GM19395 (cell line): ENCODE data around the gene CYP4F3.
"Not testable (repeated sequence)": the region's sequence is repeated elsewhere in the genome, so short reads cannot be mapped to it uniquely, and the experiment has no call there.

Experiments used
- ATAC-seq: cut with Tn5 transposase; IDR thresholded peaks from one replicate; pipeline ENCODE4 v1.9.1; 2021; ENCODE audit warnings: mild to moderate bottlenecking, moderate library complexity; ENCODE audit not compliant: unreplicated experiment

The CYP4F3 gene

DNA sequence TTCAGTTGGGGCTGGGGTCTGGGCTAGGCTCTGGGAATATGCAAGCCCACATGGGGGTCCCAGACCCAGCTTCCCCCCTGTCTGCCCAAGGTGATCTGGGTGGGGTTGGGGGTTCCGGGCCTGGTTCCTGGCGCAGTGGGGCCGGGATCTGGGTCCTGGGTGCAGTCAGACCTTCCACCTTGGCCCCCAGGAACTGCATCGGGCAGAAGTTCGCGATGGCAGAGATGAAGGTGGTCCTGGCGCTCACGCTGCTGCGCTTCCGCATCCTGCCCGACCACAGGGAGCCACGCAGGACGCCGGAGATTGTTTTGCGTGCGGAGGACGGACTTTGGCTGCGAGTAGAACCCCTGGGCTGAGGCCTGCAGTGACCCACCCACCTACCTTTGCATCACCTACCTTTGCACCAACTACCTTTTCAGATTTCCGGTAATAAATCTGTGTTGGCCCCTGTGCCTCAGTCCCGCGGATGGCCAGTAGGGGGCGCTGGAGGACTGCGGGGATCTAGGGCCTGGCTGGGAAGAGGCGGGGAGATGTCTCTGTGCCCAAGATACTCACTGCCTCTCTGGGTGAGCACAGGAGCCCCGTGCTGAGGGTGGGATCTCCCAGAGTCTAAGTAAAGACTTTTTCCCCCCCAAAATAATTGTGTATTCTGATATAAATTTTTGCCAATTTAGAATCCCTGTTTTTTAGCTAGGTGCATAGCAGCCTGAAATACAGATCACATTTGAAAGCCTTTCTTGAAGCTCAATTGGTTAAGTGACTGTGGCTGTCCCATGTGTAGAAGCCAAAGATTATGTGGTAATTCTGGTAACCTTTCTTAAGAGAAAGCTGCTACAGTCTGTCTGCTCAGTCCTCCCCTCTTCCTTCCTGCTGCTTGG lies 11.5 kb upstream of the CYP4F3 start:
- ATAC-seq, result no peak

DNA sequence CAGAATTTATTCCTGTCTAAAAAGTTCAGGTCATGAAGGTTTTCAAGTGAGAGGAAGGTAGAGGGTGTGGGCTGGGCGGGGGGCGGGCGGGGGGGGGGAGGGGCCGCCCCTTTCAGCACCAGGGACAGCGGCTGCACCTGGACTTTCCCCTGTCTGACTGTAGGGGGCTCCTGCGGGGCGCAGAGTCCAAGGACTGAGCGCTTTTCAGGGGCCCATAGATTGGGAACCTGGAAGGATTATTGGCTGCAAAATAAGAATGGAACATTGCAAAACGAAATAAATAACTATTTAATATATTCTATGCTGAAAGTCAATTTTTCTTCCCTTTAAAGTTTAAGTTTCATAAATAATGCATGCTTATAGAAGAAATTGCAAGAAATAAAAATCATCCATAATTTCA lies 8.9 kb upstream of the CYP4F3 start:
- no peak for ATAC-seq

DNA sequence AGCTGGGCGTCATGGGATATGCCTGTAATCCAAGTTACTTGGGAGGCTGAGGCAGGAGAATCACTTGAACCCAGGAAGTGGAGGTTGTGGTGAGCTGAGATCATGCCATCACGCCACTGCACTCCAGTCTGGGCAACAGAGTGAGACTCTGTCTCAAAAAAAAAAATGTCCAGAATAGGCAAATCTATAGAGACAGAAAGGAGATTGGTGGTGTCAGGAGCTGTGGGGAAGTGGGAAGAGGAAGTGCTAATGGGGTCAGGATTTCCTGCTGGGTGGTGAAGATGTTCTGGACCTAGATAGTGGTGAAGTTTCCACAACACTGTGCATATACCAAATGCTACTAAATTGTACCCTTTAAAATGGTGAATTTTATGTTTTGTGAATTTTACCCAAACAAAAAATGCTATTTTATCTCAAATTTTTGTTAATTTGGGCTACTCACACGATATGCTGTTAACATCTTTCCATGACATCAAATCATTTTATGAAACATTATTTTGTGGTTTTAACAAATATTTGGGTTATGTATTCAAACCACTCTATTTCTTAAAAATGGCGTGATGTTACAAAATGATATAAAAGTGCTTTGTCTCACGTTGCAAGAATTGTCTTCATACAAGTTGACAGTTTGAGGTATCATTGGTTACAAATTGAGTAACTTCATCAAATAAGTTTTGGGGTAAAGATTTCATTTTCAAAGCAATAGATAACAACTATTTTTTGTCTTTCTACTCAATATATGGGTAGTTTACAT lies 7.4 kb upstream of the CYP4F3 start:
- no peak for ATAC-seq

DNA sequence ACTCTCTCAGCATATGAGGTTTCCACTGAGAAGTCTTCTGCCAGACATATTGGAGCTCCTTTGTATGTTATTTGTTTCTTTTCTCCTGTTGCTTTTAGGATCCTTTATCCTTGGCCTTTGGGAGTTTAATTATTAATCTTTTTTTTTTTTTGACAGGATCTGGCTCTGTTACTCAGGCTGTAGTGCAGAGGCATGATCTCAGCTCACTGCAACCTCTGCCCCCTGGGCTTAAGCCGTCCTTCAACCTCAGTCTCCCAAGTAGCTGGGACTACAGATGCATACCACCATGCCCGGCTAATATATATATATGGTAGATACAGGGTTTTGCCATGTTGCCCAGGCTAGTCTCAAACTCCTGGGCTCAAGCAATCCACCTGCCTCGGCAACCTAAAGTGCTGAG lies 6.6 kb upstream of the CYP4F3 start:
- no peak for ATAC-seq

DNA sequence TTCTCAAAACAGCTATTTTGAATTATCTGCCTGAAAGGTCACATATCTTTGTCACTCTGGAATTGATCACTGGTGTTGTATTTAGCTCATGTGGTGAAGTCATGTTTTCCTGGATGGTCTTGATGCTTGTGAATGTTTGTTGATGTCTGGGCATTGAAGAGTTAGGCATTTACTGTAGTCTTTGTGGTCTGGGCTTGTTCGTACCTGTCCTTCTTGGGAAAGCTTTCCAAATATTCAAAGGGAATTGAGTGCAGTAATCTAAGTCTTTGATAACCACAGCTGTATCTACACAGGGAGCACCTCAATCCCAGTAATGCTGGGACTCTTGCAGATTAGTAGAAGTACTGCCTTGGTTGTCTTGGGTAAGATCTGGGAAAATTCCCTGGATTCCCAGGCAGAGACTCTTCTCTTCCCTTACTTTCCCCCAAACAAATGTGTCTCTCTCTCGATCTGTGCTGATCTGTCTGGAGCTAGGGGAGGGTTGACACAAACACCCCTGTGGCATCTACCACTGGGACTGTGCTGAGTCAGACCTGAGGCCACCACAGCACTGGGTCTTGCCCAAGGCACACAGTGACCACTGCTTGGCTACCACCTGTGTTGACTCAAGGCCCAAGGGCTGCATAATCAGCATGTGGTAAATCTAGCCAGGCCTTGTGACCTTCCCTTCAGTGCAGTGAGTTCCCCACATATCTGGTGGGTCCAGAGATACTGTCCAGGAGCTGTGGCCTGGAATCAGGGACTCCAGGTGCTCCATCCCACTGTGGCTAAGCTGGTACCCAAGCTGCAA lies 5.5 kb upstream of the CYP4F3 start:
- ATAC-seq, result no peak

DNA sequence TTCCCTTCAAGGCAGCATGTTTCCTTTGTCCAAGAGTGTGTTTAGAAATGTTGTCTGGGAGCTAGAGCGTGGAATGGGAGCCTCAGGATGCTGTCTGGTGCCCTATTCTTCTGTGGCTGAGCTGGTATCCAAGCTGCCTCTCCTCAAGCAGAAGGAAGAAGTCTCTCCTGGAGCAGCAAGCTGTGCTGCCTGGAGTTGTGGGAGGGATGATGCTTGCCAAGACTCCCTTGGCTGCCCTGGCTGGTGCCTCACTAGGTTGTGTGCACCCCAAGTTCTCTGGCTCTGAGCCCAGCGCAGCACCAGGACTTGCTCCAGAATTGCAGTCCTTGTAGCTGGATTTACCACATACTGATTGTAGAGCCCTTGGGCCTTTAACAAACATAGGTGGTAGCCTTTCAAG lies 4.7 kb upstream of the CYP4F3 start:
- ATAC-seq, result no peak

DNA sequence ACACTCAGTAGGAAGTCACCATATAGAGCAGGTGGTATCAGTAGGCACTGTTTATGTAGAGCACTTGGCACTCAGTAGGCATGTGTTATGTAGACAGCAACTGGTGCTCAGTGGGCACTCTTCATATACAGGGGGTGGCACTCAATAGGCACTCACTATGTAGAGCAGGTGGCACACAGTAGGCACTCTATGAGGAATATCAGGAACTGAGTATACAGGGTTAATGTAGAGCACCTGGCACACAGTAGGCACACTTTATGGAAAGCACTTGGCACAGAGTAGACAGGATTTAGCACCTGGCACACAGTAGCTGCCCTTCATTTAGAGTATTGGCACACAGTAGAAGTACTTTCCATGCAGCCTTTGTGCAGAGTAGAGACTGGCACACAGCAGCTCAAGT lies 1.1 kb upstream of the CYP4F3 start:
- ATAC-seq, result no peak

DNA sequence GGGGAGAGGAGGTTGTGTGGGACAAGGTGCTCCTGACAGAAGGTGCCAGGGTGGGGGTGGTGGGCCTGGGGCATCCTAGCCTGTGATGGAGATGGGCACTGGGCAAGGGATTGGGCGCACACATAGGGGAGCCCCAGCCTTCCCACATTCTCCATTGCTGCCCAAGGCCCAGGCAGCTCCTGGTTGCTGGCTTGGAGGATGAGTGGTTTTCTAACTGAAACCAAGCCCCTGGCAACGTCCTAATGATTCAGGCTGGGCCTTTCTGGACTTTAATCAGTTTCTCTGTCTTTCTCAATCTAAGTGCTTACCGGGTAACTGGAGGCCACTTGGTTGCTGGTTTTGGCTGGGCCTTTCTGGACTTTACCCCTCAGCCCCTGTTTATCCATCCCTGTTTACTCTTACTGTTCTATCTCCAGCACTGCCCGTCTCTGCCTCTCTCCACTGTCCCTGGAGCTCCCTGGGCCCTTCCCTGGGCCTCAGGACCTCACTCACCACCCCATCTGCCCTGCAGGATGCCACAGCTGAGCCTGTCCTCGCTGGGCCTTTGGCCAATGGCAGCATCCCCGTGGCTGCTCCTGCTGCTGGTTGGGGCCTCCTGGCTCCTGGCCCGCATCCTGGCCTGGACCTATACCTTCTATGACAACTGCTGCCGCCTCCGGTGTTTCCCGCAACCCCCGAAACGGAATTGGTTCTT lies 354 bp downstream of the CYP4F3 start:
- no peak for ATAC-seq

DNA sequence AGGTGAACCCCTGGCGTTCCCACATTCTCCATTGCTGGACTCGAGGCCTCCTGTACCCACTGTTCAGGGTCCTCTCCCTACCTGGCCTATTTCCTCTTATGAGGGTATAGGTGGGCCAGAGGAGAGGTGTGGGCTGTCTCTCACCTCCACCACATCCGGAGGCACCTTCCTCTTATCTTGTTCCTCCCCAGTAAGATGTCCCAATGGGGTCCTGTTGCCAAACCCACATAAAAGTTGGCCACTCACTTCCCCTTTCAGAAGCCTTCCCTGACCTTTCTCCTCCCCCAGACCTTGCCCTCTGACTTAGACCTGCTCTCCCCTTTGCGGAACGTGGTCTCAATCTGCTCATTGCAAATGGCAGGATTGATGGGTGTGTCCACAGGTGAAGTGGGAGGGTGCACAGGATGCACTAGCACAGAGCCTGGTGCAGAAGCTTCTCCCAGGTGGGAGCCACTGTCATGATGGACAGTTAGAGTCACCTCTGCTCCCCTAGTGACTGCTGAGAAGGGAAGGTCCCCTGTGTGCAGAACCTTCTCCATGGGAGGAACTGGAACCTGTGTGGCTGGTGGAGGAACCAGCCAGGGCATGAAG lies 1.3 kb downstream of the CYP4F3 start:
- ATAC-seq, result no peak

DNA sequence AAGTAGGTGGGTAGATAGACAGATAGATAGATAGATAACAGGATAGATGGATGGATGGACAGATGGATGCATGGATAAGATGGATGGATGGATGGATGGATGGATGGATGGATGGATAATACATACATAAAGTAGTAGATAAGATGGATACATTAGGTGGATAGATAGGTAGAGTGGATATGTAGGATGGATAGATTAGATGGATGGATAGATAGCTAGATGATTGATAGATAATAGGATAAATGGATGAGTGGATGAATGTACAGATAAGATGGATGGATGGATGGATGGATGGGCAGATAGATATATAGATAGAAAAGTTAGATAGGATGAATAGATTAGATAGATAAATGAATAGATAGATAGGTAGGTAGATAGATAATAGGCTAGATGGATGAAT lies 2.1 kb downstream of the CYP4F3 start:
- ATAC-seq, result no peak

DNA sequence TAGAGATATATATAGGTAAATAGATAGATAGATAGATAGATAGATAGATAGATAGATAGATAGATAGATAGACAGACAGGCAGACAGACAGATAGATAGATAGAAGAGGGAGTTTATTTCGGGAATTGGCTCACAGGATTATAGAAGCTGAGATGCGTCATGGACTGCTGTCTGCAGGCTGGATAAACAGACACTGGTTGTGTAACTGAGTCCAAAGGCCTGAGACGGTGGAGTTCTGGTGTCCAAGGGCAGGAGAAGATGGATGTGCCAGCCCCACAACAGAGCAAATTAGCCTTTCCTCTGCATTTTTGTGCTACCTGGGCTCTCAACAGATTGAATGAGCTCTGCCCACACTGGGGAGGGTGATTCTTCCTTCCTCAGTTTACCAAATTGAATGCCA lies 2.7 kb downstream of the CYP4F3 start:
- ATAC-seq, result no peak

DNA sequence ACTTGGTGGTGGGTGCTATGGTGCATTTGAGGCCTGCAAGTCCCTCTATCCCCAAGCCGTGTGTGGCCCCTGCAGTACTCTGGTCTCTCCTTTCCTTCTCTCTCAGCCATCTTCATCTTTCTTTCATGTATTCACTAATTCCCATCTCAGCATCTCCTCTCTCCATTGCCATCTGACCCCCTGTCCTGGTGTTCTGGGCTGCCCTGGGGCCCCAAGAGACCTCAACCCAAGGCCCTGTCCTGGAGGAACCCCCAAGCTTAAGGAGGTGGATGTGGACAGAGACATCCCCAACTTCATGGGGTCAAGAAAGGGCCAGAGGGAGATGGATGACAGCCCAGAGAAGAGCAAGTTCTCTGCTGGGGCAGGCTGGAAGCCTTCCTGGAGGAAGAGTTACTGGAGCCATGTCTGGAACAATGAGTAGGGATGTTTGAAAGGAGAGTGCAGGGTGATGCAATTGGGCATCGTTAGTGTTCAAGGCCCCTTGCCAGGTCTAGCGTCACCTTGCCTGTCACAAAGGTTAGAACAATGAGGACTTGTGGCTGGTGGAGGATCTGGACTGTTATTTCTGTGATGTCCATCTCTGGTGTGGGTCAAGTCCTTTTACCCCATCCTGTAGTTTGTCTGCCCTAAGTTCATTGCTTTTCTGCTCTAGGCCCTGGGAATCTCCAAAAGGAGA lies 3.5 kb downstream of the CYP4F3 start:
- no peak for ATAC-seq

DNA sequence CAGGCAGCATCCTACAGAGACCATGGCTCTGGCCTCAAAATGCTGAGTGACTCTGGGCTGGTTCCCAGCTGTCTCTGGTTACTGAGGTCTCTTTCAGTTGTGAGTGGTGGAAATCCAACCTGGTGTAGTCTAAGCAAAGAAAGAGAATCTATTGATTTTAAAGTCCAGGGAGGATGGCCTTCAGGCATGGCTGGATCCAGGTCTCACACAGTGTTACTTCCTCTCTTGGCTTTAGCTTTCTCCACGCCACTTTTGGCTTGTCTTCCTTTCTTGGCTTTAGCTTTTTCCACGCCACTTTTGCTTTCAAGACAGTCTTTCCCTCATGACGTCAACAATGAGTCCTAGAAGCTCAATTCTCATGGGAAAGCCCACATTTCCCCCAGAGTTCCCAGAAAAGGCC lies 4.1 kb downstream of the CYP4F3 start:
- no peak for ATAC-seq

DNA sequence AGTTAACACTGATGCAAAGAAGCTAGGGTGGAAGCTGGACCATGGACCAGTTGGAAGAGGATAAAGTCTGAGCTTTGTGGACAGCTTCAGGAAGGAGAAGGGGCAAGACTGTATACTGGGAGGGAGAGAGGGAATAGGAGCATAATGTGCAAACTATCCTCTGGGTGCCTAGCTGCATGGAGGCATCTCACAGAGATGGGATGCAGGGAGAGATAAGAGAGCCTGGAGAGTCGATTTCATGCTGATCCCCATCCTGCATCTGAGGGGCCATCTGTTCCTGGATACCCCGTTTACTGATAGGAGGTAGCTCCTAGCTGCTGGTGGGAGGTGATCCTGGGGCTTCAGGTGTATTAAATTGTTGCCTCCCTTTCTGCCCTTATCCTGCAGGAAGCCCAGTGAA lies 8.8 kb downstream of the CYP4F3 start:
- no peak for ATAC-seq

DNA sequence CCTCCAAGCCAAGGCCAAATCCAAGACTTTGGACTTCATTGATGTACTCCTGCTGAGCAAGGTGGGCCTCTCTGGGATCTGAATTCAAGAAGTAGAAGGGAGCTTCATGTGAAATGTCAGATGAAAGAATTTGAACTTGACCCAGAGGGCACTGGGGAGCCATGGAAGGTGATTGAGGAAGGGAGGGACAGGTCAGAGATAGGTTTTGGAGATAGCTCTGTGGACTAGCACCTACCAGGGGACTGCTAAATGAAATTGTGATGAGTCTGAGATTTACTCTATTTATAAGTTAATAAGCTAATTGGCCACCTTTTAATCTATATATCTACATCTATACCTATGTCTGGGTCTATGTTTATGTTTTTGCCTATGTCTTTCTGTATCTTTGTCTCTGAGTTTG lies 9.4 kb downstream of the CYP4F3 start:
- ATAC-seq, result not testable (repeated sequence)

DNA sequence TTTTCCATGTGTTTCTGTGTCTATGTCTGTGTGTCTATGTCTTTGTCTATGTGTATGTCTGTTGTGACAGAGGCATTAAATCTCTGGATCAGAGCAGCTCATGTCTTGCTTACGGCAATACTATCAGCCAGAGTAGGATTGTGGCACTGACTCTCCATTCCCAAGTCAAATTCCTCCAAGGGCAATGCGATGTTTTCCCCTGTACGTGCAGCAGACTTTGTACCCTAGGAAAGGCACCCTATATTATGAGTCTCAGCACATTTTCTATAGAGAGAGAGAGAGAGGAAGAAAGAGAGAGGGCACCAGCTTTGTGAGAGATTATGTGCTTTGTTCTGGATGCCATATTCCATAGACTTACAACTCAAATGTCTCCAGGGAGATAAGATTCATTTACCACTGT lies 11.1 kb downstream of the CYP4F3 start:
- no peak for ATAC-seq

DNA sequence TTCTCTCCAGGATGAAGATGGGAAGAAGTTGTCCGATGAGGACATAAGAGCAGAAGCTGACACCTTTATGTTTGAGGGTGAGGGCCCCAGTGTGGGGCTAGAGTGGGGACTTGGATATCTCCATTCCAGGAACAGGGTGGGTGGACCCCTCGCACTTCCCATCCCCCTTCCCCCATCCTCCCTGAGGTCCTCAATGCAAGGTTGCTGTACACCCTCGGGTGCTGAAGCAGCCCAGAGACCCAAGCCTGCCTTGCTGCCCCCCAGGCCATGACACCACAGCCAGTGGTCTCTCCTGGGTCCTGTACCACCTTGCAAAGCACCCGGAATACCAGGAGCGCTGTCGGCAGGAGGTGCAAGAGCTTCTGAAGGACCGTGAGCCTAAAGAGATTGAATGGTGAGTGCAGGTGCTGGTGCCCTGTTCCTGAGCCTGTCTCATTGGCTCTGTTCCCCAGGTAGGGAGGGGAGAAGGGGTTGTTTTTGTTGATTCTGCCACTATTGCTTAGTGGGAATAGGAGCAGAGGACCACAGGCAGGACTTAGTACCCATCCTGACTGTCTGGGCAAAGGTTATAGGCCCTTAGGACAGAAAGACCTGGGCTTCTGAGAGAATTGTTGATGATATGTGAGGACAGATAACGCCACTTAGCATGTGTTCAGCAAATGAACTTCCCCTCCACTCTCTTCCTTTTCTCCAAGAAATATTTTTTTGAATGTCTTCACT lies 12.0 kb downstream of the CYP4F3 start:
- ATAC-seq, result no peak

DNA sequence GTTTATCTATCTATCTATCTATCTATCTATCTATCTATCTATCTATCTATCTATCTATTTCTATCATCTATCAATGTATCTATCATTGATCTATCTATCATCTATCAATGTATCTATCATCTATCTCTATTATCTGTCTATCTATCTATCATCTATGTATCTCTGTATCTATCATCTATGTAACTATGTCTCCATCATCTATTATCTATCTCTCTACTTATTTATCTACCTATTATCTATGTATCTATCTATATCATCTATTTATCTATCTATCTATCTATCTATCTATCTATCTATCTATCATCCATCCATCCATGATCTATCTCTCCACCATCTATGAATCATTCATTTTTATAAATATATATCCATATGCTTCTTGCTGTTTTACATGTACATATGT lies 15.8 kb downstream of the CYP4F3 start:
- ATAC-seq, result no peak

DNA sequence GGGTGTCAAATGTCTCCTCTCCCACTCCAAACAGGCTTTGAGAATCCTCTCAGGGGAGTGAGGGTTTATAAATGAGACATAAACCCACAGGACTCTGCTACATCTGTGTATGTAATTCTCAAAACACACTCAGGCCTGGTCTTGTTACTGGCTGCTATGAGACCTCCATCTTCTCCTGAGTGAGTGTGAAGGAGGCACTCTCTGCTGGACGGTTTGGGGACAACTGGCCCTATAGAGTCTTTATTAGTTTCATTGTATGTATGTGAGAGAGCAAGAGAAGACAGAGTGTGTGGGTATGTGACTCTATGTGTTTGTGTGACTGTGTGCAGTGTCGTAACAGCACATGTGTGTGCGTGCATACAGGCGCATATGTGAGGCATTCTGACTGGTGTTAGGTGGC lies 22.6 kb downstream of the CYP4F3 start:
- ATAC-seq, result no peak
